ENCODE measurements around the gene STAT4.

STAT4 gene

GRCh38 chr2:191150600-191151330 is at the start of gene STAT4:
Gene STAT4, minus strand, starts transcription at chr2:191150994. Its CDS starts 2,791 bp downstream, at chr2:191148203.
- Histone ChIP-seq H3K36me3 (no peaks in the 10 kb centered on the region), H3K9ac (peak within 1 kb of the TSS; percentile 1; the same call in 1 of the 2 replicates), H3K27me3 (no peaks in the 10 kb centered on the region), H3K9me3 (no peaks in the 10 kb centered on the region), H3K4me2 (peak within 1 kb of the TSS; percentile 84), H3K27ac (no peak within 1 kb of the TSS), H3K4me3 (peak within 1 kb of the TSS; percentile 63), H3K4me1 (peaks cover 17% of the 10 kb centered on the region), H4K20me1 (no peaks in the 10 kb centered on the region)
- no peak for TF ChIP-seq Cebpa-rat (IDR thresholded peaks at IDR 0.05)

GRCh38 chr2:191199929-191200512 is 49.2 kb upstream of the STAT4 start:
- no peaks in the 10 kb centered on the region for H3K27me3 ChIP-seq
- no peaks in the 10 kb centered on the region for H4K20me1 ChIP-seq
- no peak overlapping the region for H3K4me2 ChIP-seq
- H3K4me3 ChIP-seq = no peak overlapping the region
- H3K4me1 ChIP-seq = no peaks in the 10 kb centered on the region
- no peak overlapping the region for H3K9ac ChIP-seq
- H3K27ac ChIP-seq = no peak overlapping the region
- H3K36me3 ChIP-seq = no peaks in the 10 kb centered on the region
- no peaks in the 10 kb centered on the region for H3K9me3 ChIP-seq
- no peak for TF ChIP-seq Cebpa-rat (IDR thresholded peaks at IDR 0.05)

- Histone ChIP-seq H3K4me1 (no peaks in the 10 kb centered on the region), H3K36me3 (no peaks in the 10 kb centered on the region), H3K4me3 (no peak overlapping the region), H3K9me3 (no peaks in the 10 kb centered on the region), H3K27ac (no peak overlapping the region), H3K4me2 (no peak overlapping the region), H3K9ac (no peak overlapping the region), H4K20me1 (no peaks in the 10 kb centered on the region), H3K27me3 (no peaks in the 10 kb centered on the region)
- no peak for TF ChIP-seq Cebpa-rat (IDR thresholded peaks at IDR 0.05)
Observed at GRCh38 chr2:191198271-191198670, 47.5 kb upstream of the STAT4 start.

GRCh38 chr2:191197096-191197495 is 46.3 kb upstream of the STAT4 start:
- H3K9me3 ChIP-seq = no peaks in the 10 kb centered on the region

GRCh38 chr2:191195021-191195420 is 44.2 kb upstream of the STAT4 start:
- no peak for TF ChIP-seq Cebpa-rat (IDR thresholded peaks at IDR 0.05)
- H3K27ac ChIP-seq = no peak overlapping the region
- H3K9ac ChIP-seq = no peak overlapping the region
- H3K9me3 ChIP-seq = no peaks in the 10 kb centered on the region
- no peak overlapping the region for H3K4me3 ChIP-seq
- no peaks in the 10 kb centered on the region for H3K4me1 ChIP-seq
- no peak overlapping the region for H3K4me2 ChIP-seq
- no peaks in the 10 kb centered on the region for H4K20me1 ChIP-seq
- H3K27me3 ChIP-seq = no peaks in the 10 kb centered on the region
- H3K36me3 ChIP-seq = no peaks in the 10 kb centered on the region

More at GRCh38 chr2:191197096-191197495, 46.3 kb upstream of the STAT4 start:
- H3K9ac ChIP-seq = no peak overlapping the region
- H3K4me2 ChIP-seq = no peak overlapping the region
- TF ChIP-seq Cebpa-rat (IDR thresholded peaks at IDR 0.05) = no peak
- H3K4me3 ChIP-seq = no peak overlapping the region
- no peaks in the 10 kb centered on the region for H3K27me3 ChIP-seq
- H4K20me1 ChIP-seq = no peaks in the 10 kb centered on the region
- no peak overlapping the region for H3K27ac ChIP-seq
- H3K4me1 ChIP-seq = no peaks in the 10 kb centered on the region
- no peaks in the 10 kb centered on the region for H3K36me3 ChIP-seq

- Histone ChIP-seq H3K4me1 (no peaks in the 10 kb centered on the region), H4K20me1 (no peaks in the 10 kb centered on the region), H3K4me3 (no peak overlapping the region), H3K4me2 (no peak overlapping the region), H3K27me3 (no peaks in the 10 kb centered on the region), H3K36me3 (no peaks in the 10 kb centered on the region), H3K27ac (no peak overlapping the region), H3K9me3 (no peaks in the 10 kb centered on the region), H3K9ac (no peak overlapping the region)
- TF ChIP-seq Cebpa-rat (IDR thresholded peaks at IDR 0.05) = no peak
Observed at GRCh38 chr2:191190861-191191552, 40.2 kb upstream of the STAT4 start.

- no peaks in the 10 kb centered on the region for H3K27me3 ChIP-seq
- no peaks in the 10 kb centered on the region for H3K36me3 ChIP-seq
- no peak overlapping the region for H3K9ac ChIP-seq
- H3K4me3 ChIP-seq = no peak overlapping the region
- no peaks in the 10 kb centered on the region for H4K20me1 ChIP-seq
- no peaks in the 10 kb centered on the region for H3K4me1 ChIP-seq
- no peaks in the 10 kb centered on the region for H3K9me3 ChIP-seq
- H3K27ac ChIP-seq = no peak overlapping the region
- no peak overlapping the region for H3K4me2 ChIP-seq
- TF ChIP-seq Cebpa-rat (IDR thresholded peaks at IDR 0.05) = no peak
Observed at GRCh38 chr2:191190435-191190834, 39.6 kb upstream of the STAT4 start.

- Histone ChIP-seq H3K36me3 (no peaks in the 10 kb centered on the region), H3K4me2 (no peak overlapping the region), H3K4me3 (no peak overlapping the region), H3K4me1 (no peaks in the 10 kb centered on the region), H3K27ac (no peak overlapping the region), H3K27me3 (no peaks in the 10 kb centered on the region), H4K20me1 (no peaks in the 10 kb centered on the region), H3K9ac (no peak overlapping the region), H3K9me3 (no peaks in the 10 kb centered on the region)
- no peak for TF ChIP-seq Cebpa-rat (IDR thresholded peaks at IDR 0.05)
Observed at GRCh38 chr2:191189112-191189635, 38.4 kb upstream of the STAT4 start.

- Histone ChIP-seq H3K27ac (no peak overlapping the region), H3K9ac (no peak overlapping the region), H3K27me3 (no peaks in the 10 kb centered on the region), H3K36me3 (no peaks in the 10 kb centered on the region), H4K20me1 (no peaks in the 10 kb centered on the region), H3K4me1 (no peaks in the 10 kb centered on the region), H3K4me3 (no peak overlapping the region), H3K4me2 (no peak overlapping the region), H3K9me3 (no peaks in the 10 kb centered on the region)
- no peak for TF ChIP-seq Cebpa-rat (IDR thresholded peaks at IDR 0.05)
Observed at GRCh38 chr2:191188550-191189093, 37.8 kb upstream of the STAT4 start.

Data from BLaER1 (cell line).